GM19099 (cell line): Measurements from ENCODE around the gene B3GALT2.

Experiments used
- POLR2A ChIP-seq: IDR thresholded peaks from 3 replicates; pipeline ENCODE4 v1.6.1; 2011; ENCODE audit warnings: low read depth; ENCODE audit not compliant: insufficient read length; ENCODE audit errors: extremely low read depth

Gene B3GALT2

DNA sequence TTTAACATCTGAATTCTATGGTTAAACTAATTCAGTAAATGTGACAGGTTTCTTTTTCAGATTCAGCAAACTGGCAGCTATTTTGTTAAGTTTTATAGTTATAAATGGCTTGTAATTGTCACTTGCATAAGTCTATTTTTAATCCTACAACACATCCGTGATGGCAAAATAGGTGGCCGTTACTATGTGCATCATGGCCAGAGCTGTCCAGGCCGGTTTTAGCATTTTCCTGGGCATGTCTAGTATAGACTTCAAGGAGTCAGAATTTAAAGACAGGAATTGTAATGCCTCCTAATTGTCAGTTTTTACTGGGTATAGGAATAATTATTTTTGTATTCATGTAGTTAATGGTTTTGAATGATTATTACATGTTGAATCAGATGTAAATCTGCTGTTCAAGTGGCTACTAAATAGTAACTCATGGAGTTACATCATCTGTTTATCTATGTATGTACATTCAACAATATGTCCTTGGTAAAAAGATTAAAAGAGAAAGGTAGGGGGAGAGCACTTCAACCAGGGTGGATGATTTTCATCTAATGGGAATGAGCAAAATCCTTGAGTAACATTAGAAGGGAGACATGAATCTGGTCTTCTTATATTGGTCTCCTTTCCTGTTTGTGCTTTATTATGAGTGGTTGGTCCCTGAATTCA, 3.2 kb upstream of the B3GALT2 start:
- TF ChIP-seq POLR2A = no peak

DNA sequence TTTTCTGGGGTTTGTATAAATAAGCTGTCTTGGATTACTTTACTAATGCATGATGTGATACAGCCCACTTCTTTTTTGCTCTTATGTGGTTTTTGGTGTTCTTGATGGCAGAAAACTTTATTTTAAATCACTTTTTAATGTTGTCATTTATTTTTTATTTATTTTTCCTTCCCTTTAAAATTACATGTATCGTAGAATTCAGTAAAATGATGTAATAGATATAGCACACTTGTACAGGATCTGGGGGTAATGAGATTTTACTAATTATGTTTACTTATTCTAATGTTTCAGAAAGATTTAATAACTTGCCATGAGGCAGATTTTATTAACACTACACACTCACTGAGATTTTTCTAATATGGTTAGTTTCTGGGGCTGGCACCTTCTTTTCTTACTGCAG, 701 bp upstream of the B3GALT2 start:
- no peak for TF ChIP-seq POLR2A

DNA sequence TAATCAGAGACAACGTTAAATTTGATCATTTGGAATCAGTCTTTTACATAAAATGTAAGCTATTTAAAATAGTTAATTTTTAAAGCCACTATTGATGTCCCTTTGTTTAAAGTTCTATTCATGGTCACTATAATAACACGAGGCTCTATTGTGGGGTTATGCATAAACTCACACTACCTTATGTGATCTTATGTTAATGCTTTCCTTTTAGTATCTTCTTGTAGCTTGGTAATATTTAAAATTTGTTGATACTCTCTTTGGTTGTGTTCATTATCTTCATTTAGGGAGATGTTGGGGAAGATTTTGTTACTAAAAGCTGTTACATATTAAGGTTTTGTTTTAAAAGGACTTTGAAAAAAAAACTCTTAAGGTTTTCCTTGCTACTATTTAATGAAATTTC, 1.2 kb downstream of the B3GALT2 start:
- no peak for TF ChIP-seq POLR2A

DNA sequence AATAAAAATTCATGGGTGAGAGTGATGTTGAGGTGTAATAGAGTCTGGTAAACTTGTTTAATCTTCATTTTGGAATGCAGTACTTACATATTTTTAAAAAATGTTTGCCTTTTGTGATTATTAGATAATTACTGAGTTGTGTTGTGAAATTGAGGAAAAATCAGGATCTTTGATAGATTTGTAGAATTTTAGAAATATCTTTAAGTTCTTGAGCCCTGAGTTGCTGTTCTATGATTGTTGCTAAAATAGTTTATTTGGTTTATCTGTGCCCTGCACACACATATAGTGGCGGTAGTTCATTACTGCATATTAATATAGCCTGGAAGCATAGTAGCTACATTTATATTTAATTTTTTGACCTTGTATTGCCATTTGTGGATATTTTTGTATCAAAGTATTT, 1.6 kb downstream of the B3GALT2 start:
- TF ChIP-seq POLR2A = no peak

DNA sequence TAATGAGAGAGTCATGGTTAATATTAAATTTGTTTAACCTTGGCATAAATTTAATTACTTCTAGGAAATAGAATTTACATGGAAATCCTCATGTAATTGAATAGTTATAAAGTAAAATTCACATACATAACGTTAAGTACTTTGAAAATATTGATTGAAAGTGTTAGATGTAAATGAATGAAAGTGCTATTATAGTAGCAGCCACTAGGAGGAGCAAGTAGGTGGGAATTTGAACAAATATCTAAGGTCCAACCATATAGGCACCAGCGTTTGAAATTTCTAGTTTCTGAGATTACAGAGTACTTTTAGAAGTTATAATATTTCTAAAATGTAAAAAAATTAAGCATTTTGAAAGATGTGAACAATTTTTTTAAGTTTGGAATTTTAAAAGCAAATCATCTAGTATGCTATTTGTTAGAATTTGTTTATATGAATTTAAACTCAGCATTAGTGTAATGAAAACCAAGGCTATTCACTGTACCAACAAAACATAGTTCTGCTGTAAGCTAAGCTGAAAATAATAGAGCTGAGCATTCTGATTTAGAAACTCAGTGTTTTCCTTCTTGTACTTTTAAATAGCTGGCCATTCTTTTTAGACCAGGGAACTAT, 3.3 kb downstream of the B3GALT2 start:
- TF ChIP-seq POLR2A = no peak

DNA sequence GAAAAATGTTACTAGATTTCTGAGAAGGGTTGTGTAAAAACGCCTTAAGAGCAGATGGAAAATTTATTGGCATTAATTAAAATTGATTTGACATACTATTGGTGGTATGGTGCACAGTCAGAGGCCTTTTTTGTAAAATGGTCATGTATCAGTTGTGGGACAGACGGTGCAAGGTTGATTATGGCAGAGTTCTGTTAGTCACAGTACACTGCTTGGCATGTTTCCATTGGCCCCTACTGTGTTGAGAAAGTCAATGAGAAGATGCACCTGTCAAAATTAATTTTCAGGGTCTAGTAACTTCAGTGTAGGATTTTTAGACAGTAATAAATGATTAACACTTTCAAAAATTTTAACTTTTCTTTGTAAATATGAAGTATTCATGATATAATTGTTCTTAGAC, 4.4 kb downstream of the B3GALT2 start:
- no peak for TF ChIP-seq POLR2A

DNA sequence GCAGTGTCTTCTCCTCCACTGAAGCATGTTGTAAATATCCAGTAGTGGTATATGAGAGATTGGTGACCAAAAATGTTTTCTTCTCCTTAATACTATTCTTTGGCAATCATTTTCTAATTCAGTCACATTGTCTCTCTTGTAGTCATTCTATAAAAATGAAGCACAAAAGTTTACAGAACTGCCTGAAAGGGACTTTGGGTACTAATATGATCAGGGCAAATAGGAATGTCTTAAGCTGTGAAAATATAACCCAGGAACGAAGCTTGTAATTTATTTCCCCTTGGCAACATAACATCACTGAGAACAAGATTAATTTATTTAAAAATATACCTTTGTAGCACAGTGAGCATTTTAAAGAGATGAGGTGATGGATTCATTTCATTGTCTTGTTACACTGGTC, 4.9 kb downstream of the B3GALT2 start:
- TF ChIP-seq POLR2A = no peak

DNA sequence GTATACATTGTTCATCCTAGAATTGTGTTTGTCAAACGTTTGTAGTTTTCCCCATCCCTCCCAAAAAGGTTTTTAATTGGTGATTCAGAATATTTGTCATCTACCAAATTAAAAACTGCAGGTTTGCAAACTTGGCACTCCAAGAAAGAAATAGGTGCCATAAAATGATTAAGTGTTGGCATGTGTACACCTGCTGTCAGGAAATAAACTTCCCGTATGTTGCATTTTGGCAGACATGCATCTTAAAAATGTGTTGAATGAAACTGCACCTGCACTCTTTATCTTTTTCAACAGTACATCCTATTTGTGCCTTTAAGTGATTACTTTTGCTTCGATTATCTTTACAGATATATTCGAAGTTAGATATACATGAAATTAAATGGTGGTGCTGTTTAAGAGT, 7.3 kb downstream of the B3GALT2 start:
- no peak for TF ChIP-seq POLR2A

DNA sequence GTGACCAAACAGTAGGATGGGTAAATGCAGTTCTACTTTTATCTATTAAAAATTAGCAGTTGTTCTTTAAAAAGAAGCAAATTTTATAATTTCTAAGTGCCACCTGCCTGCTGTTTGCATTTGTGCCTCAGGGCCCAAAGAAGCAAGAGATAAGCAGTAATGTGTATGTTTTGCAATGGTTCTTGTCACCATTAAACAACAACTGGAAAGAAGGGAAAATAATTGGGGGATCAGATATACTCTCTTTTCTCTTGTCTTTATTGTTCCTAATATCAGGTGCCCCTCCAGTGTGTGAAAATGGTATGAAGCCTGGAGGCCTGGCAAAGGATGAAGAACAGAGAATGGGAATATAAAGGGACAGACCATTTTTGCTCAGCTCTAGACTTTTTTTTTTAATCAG, 9.6 kb downstream of the B3GALT2 start:
- no peak for TF ChIP-seq POLR2A

DNA sequence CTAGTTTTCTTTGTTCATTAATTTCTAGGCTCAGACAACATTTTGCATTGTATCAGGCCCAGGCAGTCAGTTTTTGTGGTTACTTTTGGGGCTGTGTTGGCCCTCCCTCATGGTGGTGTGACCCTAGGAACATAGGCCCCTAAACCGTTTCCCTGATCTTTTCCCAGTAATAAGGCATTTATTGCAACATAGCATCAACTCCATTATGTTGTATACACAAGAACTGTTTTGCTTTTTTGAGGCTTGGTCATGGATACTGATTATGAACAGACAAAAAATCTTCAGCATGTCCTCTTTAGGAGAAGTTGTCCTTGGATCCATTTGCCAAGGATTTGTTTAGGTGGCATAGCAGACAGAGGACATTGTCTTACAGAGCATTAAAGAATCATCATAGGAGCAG, 10.3 kb downstream of the B3GALT2 start:
- TF ChIP-seq POLR2A = no peak

DNA sequence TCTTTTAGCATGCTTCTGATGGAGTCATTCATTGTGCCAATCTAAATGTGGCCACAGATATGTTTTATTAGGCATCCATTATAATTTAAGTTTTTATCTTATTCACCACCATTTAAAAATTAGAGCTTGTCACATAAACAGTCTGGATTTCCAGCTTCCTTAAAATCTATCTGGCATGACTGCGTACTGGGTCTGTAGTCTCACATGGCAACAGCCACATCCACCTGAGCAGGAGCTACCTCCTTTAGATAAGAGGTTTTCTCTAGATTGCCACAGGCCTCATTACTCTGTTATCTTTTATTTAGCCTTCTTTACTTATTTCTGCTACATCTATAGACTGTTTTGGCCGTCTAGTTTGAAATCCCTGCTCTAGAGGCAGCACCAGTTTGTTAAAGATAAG, 29.1 kb downstream of the B3GALT2 start:
- no peak for TF ChIP-seq POLR2A

DNA sequence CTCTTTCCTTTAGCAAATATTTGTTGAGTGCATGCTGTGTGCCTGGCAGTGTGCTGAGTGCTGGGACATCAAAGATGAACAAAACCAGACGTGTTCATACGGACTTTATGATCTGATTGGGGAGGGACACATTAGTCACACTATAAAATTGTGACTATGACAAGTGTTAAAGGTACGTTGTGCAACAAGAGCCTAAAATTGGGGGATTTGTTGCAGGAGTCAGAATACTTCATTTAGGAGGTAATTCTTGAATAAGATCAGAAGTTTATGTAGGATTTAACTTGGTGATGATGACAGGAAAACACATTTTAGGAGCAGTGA, 29.6 kb downstream of the B3GALT2 start:
- no peak for TF ChIP-seq POLR2A

DNA sequence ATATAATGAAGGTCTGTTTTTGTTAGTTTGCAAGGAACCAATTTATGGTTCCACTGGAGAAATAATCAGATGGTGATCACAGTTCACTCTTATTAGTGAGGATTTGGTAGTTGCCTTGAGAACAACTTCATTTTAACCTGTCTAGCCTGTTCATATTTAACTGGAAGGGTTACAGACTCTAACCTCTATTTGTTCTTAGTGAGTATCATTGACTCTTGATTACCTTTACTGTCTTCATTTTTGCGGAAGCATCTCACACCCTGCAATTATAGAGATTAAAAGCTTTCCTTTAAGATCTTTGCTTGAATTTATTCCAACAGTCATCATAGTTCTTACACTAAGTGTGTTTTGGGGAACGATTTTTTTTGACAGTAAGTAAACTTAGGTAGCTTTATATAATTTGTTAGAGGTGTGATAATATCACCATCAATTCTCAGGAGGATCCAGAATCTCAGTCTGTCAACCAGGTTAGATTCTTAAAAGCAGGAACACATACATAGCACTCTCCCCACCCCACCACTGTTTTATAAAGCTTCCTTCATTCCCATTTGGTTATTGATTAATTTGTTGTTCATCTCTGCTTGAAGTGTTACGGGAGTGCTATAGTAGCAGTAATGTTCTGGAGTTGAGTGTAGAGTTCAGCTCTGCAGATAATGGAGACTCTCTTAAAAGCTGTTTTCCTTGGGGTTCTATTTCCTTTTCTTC, 30.1 kb downstream of the B3GALT2 start:
- no peak for TF ChIP-seq POLR2A

DNA sequence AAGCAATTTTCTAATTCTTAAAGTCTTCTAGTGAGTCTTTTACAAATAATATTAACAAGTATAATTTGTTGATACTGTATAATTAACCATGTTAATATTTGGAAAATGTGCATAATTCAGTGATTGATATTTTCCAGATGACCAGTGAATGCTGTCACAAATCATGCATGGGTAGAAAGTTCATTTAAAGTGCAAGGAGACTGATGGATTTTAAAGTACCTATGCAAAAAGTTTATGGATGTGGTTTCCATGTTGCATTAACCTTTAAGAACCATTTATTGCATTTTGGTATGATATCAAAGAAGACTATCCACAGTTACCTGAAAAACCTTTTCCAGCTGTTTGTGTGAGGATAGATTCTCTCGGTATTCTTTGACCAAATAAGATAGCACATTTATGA, 41.4 kb downstream of the B3GALT2 start:
- no peak for TF ChIP-seq POLR2A

DNA sequence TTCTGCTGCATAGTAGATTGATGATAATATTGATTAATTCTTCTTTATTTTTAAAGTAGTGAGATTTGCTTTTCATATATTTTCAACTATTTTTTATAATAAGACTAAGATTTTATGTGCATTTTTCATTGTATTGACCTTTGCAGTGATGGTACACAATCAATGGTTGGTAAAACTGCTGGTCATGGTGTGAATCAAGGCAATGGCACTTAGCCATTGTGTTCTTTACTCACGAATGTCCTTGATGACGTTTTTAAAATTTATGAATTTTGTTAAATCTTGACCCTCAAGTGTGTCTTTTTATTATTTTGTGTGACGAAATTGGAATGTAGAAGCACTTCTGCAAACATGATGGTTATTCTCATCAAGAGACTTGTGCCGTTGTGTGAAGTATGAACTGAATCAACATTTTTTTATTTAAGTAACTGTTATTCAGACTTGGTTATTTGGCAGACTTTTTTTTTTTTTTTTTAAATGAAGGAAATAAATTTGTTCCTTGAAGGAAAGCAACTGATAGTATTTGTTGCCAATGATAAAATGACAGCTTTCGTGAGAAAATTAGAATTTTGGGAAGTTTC, 42.0 kb downstream of the B3GALT2 start:
- no peak for TF ChIP-seq POLR2A

DNA sequence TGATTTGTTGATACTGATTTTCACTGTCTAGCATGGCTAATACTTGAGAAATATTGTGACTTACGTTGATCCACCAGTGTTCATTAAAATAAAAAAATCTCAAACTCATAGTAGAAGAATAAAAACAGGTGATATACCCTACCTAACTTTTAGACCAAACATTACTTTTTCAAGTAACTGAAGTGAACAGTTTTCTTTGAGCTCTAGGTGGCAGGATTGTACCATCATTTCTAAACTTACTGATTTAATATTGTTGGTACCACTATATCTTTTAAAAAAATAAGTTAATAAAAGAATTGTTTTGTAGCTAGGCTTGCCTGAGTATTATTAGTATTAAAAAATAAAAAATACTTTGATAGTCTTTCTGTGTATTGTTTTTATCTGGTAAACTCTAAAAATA, 43.1 kb downstream of the B3GALT2 start:
- no peak for TF ChIP-seq POLR2A
